ENCODE results near the gene CHN2.

Gene CHN2

DNA sequence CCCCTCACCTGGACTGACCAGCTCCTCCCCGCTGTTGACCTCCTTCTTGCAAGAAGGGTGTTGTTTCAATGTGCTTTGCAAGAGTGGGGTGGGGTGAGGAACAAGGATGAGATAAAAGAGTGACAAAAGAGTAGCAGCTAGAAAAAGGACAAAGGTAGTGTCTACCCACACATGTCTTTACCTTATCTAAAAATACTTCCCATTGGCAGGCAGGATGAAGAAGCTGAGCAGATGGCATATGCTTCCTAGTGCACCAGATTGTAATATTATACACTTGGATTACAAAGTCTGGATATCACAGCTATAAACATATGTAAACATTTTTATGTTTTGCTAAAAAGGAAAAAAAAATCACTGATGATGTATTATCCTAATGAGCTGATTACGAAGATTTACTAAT is 34.5 kb downstream of the CHN2 start:
- Histone ChIP-seq H3K27ac (no peak overlapping the region), H3K27me3 (no peaks in the 10 kb centered on the region), H3K36me3 (no peaks in the 10 kb centered on the region), H3K4me1 (no peaks in the 10 kb centered on the region), H3K4me3 (no peak overlapping the region), H3K9me3 (no peaks in the 10 kb centered on the region)
- TF ChIP-seq, protein P1, sequence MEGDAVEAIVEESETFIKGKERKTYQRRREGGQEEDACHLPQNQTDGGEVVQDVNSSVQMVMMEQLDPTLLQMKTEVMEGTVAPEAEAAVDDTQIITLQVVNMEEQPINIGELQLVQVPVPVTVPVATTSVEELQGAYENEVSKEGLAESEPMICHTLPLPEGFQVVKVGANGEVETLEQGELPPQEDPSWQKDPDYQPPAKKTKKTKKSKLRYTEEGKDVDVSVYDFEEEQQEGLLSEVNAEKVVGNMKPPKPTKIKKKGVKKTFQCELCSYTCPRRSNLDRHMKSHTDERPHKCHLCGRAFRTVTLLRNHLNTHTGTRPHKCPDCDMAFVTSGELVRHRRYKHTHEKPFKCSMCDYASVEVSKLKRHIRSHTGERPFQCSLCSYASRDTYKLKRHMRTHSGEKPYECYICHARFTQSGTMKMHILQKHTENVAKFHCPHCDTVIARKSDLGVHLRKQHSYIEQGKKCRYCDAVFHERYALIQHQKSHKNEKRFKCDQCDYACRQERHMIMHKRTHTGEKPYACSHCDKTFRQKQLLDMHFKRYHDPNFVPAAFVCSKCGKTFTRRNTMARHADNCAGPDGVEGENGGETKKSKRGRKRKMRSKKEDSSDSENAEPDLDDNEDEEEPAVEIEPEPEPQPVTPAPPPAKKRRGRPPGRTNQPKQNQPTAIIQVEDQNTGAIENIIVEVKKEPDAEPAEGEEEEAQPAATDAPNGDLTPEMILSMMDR (IDR thresholded peaks at IDR 0.05): no peak
- intact Hi-C loops (cut with DNase I; ENCODE audit: low total_unique reads): no loop called here
- no peak for DNase-seq

DNA sequence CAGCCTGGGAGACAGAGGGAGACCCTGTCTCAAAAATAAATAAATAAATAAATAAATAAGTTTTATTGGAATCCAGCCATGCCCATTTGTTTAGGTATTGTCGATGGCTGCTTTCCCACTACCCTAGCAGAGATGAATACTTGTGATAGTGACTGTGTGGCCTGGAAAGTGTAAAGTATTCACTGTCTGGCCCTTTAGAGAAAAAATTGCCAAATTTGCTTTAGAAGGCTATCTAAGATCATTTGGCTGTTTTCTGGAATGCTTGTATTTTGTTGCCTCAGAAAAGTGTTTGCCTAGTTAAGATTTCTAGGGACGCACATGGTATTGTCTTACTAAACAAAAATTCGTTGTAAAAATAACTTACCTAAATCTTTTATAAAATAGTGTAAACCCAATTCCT is 35.4 kb downstream of the CHN2 start:
- TF ChIP-seq, protein P1 (IDR thresholded peaks at IDR 0.05): no peak
- no peak overlapping the region for H3K27ac ChIP-seq
- H3K9me3 ChIP-seq: no peaks in the 10 kb centered on the region
- H3K36me3 ChIP-seq: no peaks in the 10 kb centered on the region
- H3K4me3 ChIP-seq: no peak overlapping the region
- H3K4me1 ChIP-seq: no peaks in the 10 kb centered on the region
- no peak for DNase-seq
- no peaks in the 10 kb centered on the region for H3K27me3 ChIP-seq
- intact Hi-C loops (cut with DNase I; ENCODE audit: low total_unique reads): no loop called here

DNA sequence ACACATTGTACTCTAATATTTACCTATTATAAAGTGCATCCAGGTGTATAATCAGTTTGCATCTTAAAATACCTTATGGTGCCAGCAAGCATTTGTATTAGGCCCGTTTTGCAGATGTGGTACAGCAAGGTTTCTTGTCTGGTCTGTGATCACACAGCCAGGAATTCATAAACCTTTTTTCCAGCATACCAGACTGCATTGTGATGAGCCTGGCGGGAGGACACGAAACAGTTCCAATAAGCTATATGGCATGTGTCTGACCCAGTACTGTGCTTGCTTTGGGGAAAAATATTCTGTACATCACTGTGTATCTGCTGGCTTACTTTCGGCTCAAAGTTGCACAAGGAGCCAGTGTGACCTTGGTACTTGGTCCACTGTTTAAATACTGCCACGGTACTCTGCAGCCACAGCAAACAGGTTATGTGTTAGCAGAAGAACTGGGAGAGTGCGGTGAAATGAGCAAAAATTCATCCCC is 36.3 kb downstream of the CHN2 start:
- DNase-seq: no peak
- H3K27ac ChIP-seq: no peak overlapping the region
- no peaks in the 10 kb centered on the region for H3K27me3 ChIP-seq
- no peaks in the 10 kb centered on the region for H3K9me3 ChIP-seq
- TF ChIP-seq, protein P1 (IDR thresholded peaks at IDR 0.05): no peak
- no peaks in the 10 kb centered on the region for H3K36me3 ChIP-seq
- H3K4me3 ChIP-seq: no peak overlapping the region
- intact Hi-C loops (cut with DNase I; ENCODE audit: low total_unique reads): no loop called here
- H3K4me1 ChIP-seq: no peaks in the 10 kb centered on the region

DNA sequence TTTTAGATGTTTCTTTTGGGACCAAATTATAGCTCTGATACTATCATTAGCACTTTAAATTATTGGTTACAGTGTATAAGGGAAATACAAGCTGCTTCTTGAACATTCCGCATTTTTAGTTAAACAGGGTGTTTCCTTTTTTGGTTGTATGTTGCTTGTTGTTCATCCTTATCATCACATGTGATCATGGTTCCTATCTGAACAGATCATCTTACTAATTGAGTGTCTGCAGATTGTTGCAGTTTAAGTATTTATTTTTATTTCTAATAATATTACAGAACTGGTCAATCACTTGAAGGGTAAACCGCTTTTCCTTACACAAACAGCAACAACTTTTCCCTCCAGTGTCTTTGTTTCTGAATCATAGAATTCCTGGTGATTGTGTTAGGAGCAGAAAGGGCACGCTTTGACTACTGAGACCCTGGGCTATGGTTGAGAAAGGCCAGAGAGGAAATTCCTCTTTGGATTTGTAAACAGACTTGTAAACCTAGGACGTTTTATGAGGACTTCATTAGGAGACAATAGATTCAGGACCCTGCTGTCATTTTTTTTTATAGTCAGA is 37.2 kb downstream of the CHN2 start:
- TF ChIP-seq, protein P1 (IDR thresholded peaks at IDR 0.05): no peak
- Histone ChIP-seq H3K4me3 (no peak overlapping the region), H3K36me3 (no peaks in the 10 kb centered on the region), H3K27me3 (no peaks in the 10 kb centered on the region), H3K9me3 (no peaks in the 10 kb centered on the region), H3K4me1 (no peaks in the 10 kb centered on the region), H3K27ac (no peak overlapping the region)
- no peak for DNase-seq
- intact Hi-C loops (cut with DNase I; ENCODE audit: low total_unique reads): no loop called here

DNA sequence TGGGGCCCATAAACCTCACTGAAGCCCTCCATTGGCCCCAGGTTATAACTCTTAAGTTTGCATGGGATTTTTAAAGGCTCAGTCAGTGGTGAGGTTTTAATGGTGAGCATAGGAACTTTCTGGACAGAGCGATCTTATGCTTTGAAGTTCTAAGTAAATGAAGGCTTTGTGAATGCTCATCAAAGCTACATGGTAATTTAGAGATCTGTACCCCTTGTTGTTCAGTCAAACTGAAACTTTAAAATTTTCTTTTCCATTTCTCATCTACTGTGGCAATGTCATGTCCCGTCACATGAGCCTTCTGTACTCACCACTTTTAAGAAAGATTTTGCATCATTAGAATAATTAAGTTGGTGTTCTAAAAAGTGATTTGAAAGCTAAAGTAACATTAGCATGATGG is 39.9 kb downstream of the CHN2 start:
- no peaks in the 10 kb centered on the region for H3K27me3 ChIP-seq
- no peak for DNase-seq
- no peak overlapping the region for H3K4me3 ChIP-seq
- intact Hi-C loops (cut with DNase I; ENCODE audit: low total_unique reads): no loop called here
- TF ChIP-seq, protein P1 (IDR thresholded peaks at IDR 0.05): no peak
- H3K9me3 ChIP-seq: no peaks in the 10 kb centered on the region
- no peaks in the 10 kb centered on the region for H3K4me1 ChIP-seq
- no peak overlapping the region for H3K27ac ChIP-seq
- H3K36me3 ChIP-seq: no peaks in the 10 kb centered on the region

DNA sequence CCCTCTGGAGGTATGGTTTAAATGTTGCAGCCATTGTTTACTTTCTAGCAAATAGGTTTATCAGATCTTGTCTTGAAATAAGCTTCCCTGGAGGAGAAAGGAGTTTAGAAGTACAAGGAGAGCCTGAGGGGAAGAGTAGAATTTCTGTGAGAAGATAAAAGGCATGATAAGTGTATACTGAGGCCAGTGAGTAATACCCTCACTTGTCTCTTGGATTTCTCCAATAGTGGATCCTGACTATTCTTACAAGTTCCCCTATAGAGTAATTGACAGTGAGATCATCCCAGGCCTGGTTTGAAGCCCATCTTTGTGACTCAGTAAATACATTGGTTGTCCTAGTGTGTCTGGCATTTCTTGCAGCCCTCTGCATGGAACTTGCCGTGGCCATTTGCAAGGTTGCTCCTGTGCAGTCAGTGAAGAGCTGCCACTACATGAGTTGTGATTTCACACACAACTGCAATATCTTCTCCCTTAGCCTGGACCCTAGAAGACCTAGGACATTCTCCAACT is 41.6 kb downstream of the CHN2 start:
- Histone ChIP-seq H3K27ac (no peak overlapping the region), H3K4me1 (no peaks in the 10 kb centered on the region), H3K9me3 (no peaks in the 10 kb centered on the region), H3K36me3 (no peaks in the 10 kb centered on the region), H3K4me3 (no peak overlapping the region), H3K27me3 (no peaks in the 10 kb centered on the region)
- TF ChIP-seq, protein P1 (IDR thresholded peaks at IDR 0.05): no peak
- DNase-seq: no peak
- intact Hi-C loops (cut with DNase I; ENCODE audit: low total_unique reads): no loop called here

Data from tibial artery (tissue), 4 donors.